GM18502 (cell line): ENCODE data around the gene C1orf53.
"Not testable (repeated sequence)": the region's sequence is repeated elsewhere in the genome, so short reads cannot be mapped to it uniquely, and the experiment has no call there.

ENCODE experiments used
- ATAC-seq: cut with Tn5 transposase; IDR thresholded peaks from one replicate; pipeline ENCODE4 v1.9.1; 2021; ENCODE audit warnings: mild to moderate bottlenecking; ENCODE audit not compliant: unreplicated experiment, poor library complexity

Gene C1orf53

GRCh38 chr1:197902454-197903195 lies at the start of gene C1orf53:
Gene C1orf53, plus strand, starts transcription at chr1:197902630. Its CDS starts 20 bp downstream, at chr1:197902650.
- peak; percentile 98 for ATAC-seq

GRCh38 chr1:197855751-197856150 lies 46.7 kb upstream of the C1orf53 start:
- not testable (repeated sequence) for ATAC-seq

DNA sequence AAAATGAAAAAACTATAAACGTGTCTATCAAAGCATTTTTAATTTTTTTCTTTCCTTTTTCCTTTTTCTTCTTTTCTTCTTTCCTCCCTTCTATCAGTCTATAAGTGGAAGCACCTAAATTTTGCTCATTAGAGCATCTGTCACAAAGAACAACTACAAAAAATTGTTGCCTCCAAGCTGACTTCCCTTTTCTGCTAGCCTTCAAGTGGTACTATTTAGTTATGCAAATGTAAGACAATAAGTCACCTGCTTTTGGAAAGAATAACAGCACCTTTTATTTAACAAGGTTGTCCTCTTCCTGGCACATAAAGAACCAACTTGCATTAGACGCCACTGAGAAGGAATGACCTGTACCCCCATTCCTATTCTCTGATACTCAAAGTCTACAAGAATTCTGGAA lies 45.0 kb upstream of the C1orf53 start:
- no peak for ATAC-seq

- ATAC-seq: no peak
Observed at GRCh38 chr1:197859024-197859423, 43.4 kb upstream of the C1orf53 start.

DNA sequence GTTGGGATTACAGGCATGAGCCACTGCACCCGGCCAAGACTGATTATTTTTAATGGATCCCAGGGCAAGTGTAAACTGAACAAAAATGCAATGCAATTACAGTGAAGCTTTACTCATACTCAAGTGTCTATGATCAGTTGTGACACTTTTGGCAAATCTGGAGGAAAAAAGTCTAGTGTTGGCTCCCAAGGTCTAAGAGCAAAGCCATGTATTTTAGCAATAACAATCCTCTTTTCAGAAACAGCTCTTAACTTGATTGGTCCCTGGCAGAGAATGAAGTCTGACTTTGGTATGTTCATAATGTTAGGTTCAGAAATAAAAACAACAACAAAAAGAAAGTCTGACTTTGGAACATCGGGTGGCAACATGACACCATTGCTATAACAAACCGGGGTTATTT lies 40.2 kb upstream of the C1orf53 start:
- ATAC-seq: no peak

DNA sequence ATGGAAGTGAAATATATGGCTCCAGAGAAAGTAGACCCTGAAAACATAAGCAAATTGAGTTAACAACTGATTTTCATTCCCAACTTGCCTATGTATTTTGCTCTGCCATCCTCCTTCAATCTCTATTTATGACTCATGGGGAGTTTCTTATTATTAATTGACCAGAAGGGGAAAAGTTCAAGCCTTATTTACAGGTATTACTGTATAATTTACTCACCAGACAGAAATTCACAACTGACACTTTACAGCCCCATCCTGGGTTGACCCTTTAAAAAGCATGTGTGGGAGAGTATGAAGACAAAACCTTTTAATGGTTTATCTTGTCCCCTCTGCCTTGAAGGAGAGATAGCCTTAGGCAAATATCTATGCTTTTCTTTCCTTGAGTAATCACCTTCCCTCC lies 39.8 kb upstream of the C1orf53 start:
- no peak for ATAC-seq

- no peak for ATAC-seq
Observed at GRCh38 chr1:197865809-197866208, 36.6 kb upstream of the C1orf53 start.

DNA sequence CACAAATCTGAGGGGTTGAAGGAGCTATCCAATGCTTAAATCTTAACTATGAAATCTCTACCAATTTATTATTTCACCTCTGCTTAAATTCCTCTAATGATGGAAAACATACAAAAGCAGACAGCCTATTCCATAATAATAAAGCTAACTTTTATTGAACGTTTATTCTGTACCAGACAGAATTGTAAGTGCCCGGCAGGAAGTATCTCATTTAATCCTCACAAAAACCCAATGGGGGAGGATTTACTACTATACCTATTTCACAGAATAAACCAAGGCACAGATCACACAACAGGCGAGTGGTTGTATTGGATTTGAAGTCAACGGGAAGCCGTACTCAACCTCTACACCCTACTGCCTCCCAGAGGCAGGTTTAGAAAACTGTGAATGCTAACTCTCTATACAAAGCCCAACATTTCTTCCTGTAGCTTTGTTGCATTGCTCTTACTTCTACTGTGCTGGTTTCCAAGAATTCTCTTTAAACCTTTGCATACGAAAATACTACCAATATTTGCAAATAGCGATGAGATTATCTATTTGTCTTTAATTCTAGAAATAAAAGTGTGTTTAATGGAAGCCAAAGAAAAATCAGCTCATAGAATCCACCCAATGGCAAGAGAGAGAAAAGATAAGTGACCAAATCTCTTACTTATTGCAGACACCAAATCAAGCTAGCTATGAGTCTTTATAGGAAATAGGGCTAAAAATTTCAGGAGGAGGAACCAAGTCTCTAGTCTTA lies 33.5 kb upstream of the C1orf53 start:
- ATAC-seq: peak; percentile 97

DNA sequence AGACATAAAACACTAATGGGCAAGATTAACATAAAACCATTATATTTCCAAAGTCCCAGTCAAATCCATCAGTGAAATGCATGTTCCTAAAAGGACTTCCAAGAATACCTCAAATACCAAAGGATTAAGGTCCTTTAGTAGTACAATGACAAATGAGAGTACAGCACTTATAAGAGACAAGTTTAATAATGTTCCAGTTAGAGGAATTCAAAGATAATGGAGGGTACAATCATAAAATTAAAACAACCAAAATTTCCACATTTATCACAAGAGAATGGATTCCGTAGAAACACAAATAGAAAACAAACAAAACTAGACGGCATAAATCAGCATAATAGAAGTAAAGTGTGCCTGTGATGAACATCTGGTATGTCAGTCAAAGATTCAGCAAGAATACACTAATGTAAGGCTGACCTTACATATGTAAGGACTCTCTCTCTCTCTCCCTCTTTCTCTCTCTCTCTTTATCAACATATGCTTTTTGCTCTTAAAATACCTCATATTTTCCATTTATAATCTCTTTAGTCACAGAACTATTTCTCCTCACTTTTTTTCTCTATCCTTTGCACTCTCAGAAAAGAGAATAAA lies 32.8 kb upstream of the C1orf53 start:
- no peak for ATAC-seq

DNA sequence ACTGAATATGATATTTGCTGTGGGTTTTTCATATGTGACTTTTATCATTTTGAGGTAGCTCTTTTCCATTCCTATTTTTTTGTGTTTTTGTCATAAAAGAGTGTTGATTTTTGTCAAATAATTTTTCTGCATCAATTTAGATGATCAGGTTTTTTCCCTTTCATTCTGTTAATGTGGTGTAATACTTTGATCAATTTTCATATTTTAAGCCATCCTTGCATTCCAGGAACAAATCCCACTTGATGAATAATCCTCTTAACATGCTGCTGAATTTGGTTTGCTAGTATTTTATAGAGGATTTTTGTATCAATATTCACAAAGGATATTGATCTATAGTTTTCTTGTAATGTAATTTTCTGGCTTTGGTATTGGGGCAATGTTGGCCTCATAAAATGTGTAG lies 25.5 kb upstream of the C1orf53 start:
- no peak for ATAC-seq

GRCh38 chr1:197880385-197880784 lies 22.0 kb upstream of the C1orf53 start:
- not testable (repeated sequence) for ATAC-seq

DNA sequence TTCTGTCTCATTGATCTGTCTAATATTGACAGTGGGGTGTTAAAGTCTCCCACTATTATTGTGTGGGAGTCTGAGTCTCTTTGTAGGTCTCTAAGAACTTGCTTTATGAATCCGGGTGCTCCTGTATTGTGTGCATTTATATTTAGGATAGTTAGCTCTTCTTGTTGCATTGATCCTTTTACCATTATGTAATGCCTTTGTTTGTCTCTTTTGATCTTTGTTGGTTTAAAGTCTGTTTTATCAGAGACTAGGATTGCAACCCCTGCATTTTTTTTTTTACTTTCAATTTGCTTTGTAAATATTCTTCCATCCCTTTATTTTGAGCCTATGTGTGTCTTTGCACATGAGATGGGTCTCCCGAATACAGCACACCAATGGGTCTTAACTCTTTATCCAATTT lies 20.2 kb upstream of the C1orf53 start:
- not testable (repeated sequence) for ATAC-seq

DNA sequence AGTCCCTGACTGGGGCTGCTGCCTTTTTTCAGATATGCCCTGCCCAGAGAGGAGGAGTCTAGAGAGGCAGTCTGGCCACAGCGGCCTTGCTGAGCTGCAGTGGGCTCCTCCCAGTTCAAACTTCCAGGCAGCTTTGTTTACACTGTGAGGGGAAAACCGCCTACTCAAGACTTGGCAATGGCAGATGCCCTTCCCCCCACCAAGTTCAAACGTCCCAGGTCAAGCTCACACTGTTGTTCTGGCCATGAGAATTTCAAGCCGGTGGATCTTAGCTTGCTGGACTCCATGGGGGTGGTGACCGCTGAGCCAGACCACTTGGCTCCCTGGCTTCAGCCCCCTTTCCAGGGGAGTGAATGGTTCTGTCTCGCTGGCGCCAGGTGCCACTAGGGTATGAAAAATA lies 18.3 kb upstream of the C1orf53 start:
- ATAC-seq: no peak

- no peak for ATAC-seq
Observed at GRCh38 chr1:197890936-197891335, 11.5 kb upstream of the C1orf53 start.

GRCh38 chr1:197892684-197893083 lies 9.7 kb upstream of the C1orf53 start:
- no peak for ATAC-seq

- no peak for ATAC-seq
Observed at GRCh38 chr1:197896301-197896700, 6.1 kb upstream of the C1orf53 start.

DNA sequence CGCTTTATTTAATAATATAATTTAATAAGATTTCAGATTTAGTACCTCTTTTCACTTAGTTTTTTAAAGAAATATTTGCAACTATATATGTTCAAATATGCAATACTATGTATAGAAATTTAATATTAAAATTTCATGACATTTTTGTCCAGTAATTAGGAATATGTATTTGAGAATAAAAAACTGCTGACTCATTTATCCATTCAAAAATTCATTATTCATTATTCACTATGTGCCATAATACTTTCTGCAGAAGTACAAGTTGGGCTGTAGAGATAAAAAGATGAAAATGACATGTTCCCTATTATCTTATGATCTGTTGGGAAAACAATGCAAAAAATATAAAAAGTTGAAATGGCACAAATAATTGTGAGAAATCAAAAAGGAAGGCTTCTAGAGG lies 3.4 kb upstream of the C1orf53 start:
- ATAC-seq: no peak

GRCh38 chr1:197902131-197902453 lies 338 bp upstream of the C1orf53 start:
- ATAC-seq: no peak

- no peak for ATAC-seq
Observed at GRCh38 chr1:197903196-197903514, 725 bp downstream of the C1orf53 start.

- no peak for ATAC-seq
Observed at GRCh38 chr1:197904126-197904787, 1.8 kb downstream of the C1orf53 start.

GRCh38 chr1:197905699-197906351 lies 3.4 kb downstream of the C1orf53 start:
- ATAC-seq: no peak
